ENCODE results near the gene BTD.
A peak's percentile ranks its signal among the peaks of the same experiment; 100 is the strongest.

The BTD gene

GRCh38 chr3:15606434-15606891 is 4.9 kb downstream of the BTD start:
- Histone ChIP-seq H3K4me3 (replicated peaks; ENCODE audit: insufficient read depth, low read length) (no peak overlapping the region), H3K27me3 (ENCODE audit: insufficient read depth, poor library complexity, severe bottlenecking) (no peaks in the 10 kb centered on the region), H3K27ac (replicated peaks) (no peak overlapping the region)
- no peak for DNase-seq (ENCODE audit: low read depth in 1 of 2, low spot score in 1 of 2)
- TF ChIP-seq, protein P1, sequence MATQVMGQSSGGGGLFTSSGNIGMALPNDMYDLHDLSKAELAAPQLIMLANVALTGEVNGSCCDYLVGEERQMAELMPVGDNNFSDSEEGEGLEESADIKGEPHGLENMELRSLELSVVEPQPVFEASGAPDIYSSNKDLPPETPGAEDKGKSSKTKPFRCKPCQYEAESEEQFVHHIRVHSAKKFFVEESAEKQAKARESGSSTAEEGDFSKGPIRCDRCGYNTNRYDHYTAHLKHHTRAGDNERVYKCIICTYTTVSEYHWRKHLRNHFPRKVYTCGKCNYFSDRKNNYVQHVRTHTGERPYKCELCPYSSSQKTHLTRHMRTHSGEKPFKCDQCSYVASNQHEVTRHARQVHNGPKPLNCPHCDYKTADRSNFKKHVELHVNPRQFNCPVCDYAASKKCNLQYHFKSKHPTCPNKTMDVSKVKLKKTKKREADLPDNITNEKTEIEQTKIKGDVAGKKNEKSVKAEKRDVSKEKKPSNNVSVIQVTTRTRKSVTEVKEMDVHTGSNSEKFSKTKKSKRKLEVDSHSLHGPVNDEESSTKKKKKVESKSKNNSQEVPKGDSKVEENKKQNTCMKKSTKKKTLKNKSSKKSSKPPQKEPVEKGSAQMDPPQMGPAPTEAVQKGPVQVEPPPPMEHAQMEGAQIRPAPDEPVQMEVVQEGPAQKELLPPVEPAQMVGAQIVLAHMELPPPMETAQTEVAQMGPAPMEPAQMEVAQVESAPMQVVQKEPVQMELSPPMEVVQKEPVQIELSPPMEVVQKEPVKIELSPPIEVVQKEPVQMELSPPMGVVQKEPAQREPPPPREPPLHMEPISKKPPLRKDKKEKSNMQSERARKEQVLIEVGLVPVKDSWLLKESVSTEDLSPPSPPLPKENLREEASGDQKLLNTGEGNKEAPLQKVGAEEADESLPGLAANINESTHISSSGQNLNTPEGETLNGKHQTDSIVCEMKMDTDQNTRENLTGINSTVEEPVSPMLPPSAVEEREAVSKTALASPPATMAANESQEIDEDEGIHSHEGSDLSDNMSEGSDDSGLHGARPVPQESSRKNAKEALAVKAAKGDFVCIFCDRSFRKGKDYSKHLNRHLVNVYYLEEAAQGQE (IDR thresholded peaks at IDR 0.05; ENCODE audit: insufficient replicate concordance, low read depth): no peak
- TF ChIP-seq SPI1 (IDR thresholded peaks at IDR 0.05; ENCODE audit: borderline replicate concordance, low read depth) (no peak), POLR2AphosphoS5 (IDR thresholded peaks at IDR 0.05; ENCODE audit: low read depth) (no peak)

DNA sequence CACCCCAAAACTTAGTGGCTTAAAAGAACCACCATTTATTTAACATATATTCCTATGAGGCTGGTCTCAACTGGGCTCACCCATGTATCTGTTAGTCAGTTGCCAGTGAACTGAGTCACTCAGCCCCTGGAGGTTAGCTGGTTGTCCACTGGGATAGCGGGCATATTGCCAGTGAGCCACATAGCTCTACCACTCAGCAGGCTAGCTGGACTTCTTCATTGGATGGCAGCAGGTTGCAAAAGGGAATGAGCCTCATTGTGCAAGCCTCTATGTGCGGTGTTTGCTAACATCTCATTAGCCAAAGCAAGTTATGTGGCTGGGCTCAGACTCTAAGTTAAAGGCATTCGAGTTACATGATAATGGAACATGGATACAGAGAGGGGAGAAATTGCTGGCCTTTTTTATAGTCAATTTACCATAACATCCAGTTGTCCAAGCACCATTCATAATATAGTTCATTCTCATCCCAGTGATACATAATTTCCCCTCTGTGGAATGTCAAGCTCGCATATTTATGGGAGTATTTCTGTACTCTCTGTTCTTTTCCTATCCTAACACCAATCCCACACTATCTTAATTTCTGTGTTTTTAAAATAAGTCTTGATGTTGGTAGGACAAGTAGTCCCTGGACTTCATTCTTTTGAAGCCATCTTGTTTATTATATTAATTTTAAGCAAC is 8.7 kb downstream of the BTD start:
- Histone ChIP-seq H3K27me3 (ENCODE audit: insufficient read depth, poor library complexity, severe bottlenecking) (no peaks in the 10 kb centered on the region), H3K27ac (replicated peaks) (0 out of 2 replicates have a peak overlapping the region, but pooled peaks have one; percentile 20), H3K4me3 (replicated peaks; ENCODE audit: insufficient read depth, low read length) (no peak overlapping the region)
- TF ChIP-seq CTCF (IDR thresholded peaks at IDR 0.05; ENCODE audit: insufficient read depth, low read length) (no peak), POLR2AphosphoS5 (IDR thresholded peaks at IDR 0.05; ENCODE audit: low read depth) (no peak), GABPA (IDR thresholded peaks at IDR 0.05; ENCODE audit: low read depth) (no peak), SPI1 (IDR thresholded peaks at IDR 0.05; ENCODE audit: borderline replicate concordance, low read depth) (no peak; the same call in 1 of the 2 replicates)
- TF ChIP-seq, protein P1 (IDR thresholded peaks at IDR 0.05; ENCODE audit: insufficient replicate concordance, low read depth): no peak
- DNase-seq (ENCODE audit: low read depth in 1 of 2, low spot score in 1 of 2): peak; percentile 69 to 91

DNA sequence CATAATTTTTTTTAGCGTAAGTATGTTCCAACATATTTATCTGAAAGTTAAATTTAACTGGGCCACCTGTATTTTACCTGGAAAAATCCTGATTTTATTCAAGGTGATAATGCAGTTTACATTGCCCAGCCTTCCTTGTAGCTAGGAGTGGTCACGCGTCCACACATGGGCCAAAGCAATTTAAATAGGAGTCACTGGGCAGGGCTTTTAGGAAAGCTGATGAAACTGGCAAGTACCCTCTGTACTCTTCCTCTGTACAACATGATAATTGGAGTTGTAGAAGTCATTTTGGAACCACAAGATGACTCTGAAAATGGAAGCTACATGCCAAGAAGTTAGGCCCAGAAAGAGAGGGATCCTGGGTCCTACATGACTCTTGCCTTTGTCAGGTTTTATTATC is 9.5 kb downstream of the BTD start:
- no peaks in the 10 kb centered on the region for H3K27me3 ChIP-seq (ENCODE audit: insufficient read depth, poor library complexity, severe bottlenecking)
- no peak overlapping the region for H3K4me3 ChIP-seq (replicated peaks; ENCODE audit: insufficient read depth, low read length)
- no peak for DNase-seq (ENCODE audit: low read depth in 1 of 2, low spot score in 1 of 2)
- H3K27ac ChIP-seq (replicated peaks): no peak overlapping the region
- TF ChIP-seq SPI1 (IDR thresholded peaks at IDR 0.05; ENCODE audit: borderline replicate concordance, low read depth): no peak
- no peak for TF ChIP-seq CTCF (IDR thresholded peaks at IDR 0.05; ENCODE audit: insufficient read depth, low read length)
- TF ChIP-seq, protein P1 (IDR thresholded peaks at IDR 0.05; ENCODE audit: insufficient replicate concordance, low read depth): no peak
- no peak for TF ChIP-seq POLR2AphosphoS5 (IDR thresholded peaks at IDR 0.05; ENCODE audit: low read depth)
- TF ChIP-seq GABPA (IDR thresholded peaks at IDR 0.05; ENCODE audit: low read depth): no peak

Data from HL-60 (cell line).